Measurements from ENCODE around the gene STX16.

GRCh38 chr20:58622671-58623578, 28.2 kb upstream of the STX16 start:
- no peak for TF ChIP-seq CTCF (IDR thresholded peaks at IDR 0.05; ENCODE audit: poor library complexity)
- no peak for TF ChIP-seq EZH2phosphoT487 (IDR thresholded peaks at IDR 0.05; ENCODE audit: low read depth, severe bottlenecking, unreplicated experiment)

Data from hepatocyte (in vitro differentiated cells).